IMR-90 (cell line): Measurements from ENCODE around the gene COLEC11.

ENCODE experiments used
- CTCF ChIP-seq: conservative IDR thresholded peaks from 2 replicates; pipeline ENCODE4 v1.5.1; 2012; ENCODE audit warnings: mild to moderate bottlenecking, low read depth, low read length, improper control_type of control experiment
- POLR2A ChIP-seq: IDR thresholded peaks from 2 replicates; pipeline ENCODE4 v1.6.1; 2012; ENCODE audit warnings: mild to moderate bottlenecking, low read depth, low read length
- TF ChIP-seq, protein P1 (sequence below): fragments of 150-350 bp; IDR thresholded peaks from 2 replicates; pipeline ENCODE4 v1.6.1; 2017; ENCODE audit warnings: mild to moderate bottlenecking, antibody characterized with exemption, low read length, low read depth

DNA sequence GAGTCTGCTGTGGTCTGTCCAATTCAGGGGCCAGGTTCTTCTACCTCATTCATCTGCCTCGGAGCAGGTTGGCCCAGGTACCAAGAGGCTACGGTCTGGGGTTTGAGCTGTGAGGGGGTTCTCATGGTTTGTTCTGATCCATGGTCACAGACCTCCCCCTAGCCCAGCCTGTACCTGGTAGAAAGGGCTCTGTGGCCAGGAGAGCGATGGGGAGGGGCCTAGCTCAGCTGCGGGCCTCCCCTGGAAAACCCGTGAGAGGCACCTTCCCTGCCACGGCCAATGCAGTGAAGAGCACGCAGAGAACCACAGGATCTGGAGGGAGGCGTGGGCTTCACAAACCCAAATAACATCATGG lies 43.5 kb downstream of the COLEC11 start:
- TF ChIP-seq POLR2A (no peak), CTCF (no peak)
- TF ChIP-seq, protein P1, sequence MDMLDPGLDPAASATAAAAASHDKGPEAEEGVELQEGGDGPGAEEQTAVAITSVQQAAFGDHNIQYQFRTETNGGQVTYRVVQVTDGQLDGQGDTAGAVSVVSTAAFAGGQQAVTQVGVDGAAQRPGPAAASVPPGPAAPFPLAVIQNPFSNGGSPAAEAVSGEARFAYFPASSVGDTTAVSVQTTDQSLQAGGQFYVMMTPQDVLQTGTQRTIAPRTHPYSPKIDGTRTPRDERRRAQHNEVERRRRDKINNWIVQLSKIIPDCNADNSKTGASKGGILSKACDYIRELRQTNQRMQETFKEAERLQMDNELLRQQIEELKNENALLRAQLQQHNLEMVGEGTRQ, result no peak
